HEK293 (cell line): ENCODE results near the gene AGAP3.

ENCODE experiments used
- EGR2 ChIP-seq: fragments of 450-650 bp; formaldehyde crosslinking; IDR thresholded peaks from 2 replicates; pipeline ENCODE4 v1.5.1; 2016; ENCODE audit warnings: low read depth, missing biosample characterization, missing genetic modification characterization
- GLI2 ChIP-seq: fragments of 450-650 bp; formaldehyde crosslinking; IDR thresholded peaks from 2 replicates; pipeline ENCODE4; 2017; ENCODE audit warnings: missing biosample characterization, missing genetic modification characterization, low read depth, borderline replicate concordance
- KLF1 ChIP-seq: fragments of 450-650 bp; formaldehyde crosslinking; IDR thresholded peaks from 2 replicates; pipeline ENCODE4 v1.5.1; 2016; ENCODE audit warnings: missing biosample characterization, missing genetic modification characterization
- KLF8 ChIP-seq: fragments of 450-650 bp; formaldehyde crosslinking; IDR thresholded peaks from 2 replicates; pipeline ENCODE4 v1.5.1; 2016; ENCODE audit warnings: missing biosample characterization, missing genetic modification characterization
- PRDM1 ChIP-seq: fragments of 450-650 bp; formaldehyde crosslinking; IDR thresholded peaks from 2 replicates; pipeline ENCODE4; 2016; ENCODE audit warnings: missing biosample characterization, missing genetic modification characterization
- SCRT1 ChIP-seq: fragments of 450-650 bp; formaldehyde crosslinking; IDR thresholded peaks from 2 replicates; pipeline ENCODE4 v1.5.1; 2016; ENCODE audit warnings: missing biosample characterization, missing genetic modification characterization, borderline replicate concordance
- ZBTB20 ChIP-seq: fragments of 450-650 bp; formaldehyde crosslinking; IDR thresholded peaks from 2 replicates; pipeline ENCODE4 v1.5.1; 2016; ENCODE audit warnings: missing biosample characterization, missing genetic modification characterization
- ZBTB21 ChIP-seq: fragments of 450-650 bp; formaldehyde crosslinking; IDR thresholded peaks from 2 replicates; pipeline ENCODE4 v1.5.1; 2017; ENCODE audit warnings: missing biosample characterization, missing genetic modification characterization
- ZFP69B ChIP-seq: fragments of 450-650 bp; formaldehyde crosslinking; IDR thresholded peaks from 2 replicates; pipeline ENCODE4 v1.5.1; 2016; ENCODE audit warnings: missing biosample characterization, missing genetic modification characterization
- ZIC2 ChIP-seq: fragments of 450-650 bp; formaldehyde crosslinking; IDR thresholded peaks from 2 replicates; pipeline ENCODE4 v1.5.1; 2016; ENCODE audit warnings: missing biosample characterization, missing genetic modification characterization
- ZNF138 ChIP-seq: fragments of 450-650 bp; formaldehyde crosslinking; IDR thresholded peaks from 2 replicates; pipeline ENCODE4 v1.5.1; 2016; ENCODE audit warnings: missing biosample characterization, missing genetic modification characterization, borderline replicate concordance
- ZNF202 ChIP-seq: fragments of 450-650 bp; formaldehyde crosslinking; IDR thresholded peaks from 2 replicates; pipeline ENCODE4 v1.5.1; 2016; ENCODE audit warnings: missing biosample characterization, missing genetic modification characterization, borderline replicate concordance
- ZNF248 ChIP-seq: fragments of 450-650 bp; formaldehyde crosslinking; IDR thresholded peaks from 2 replicates; pipeline ENCODE4 v1.5.1; 2017; ENCODE audit warnings: missing biosample characterization, missing genetic modification characterization
- ZNF521 ChIP-seq: fragments of 450-650 bp; formaldehyde crosslinking; IDR thresholded peaks from 2 replicates; pipeline ENCODE4 v1.5.1; 2017; ENCODE audit warnings: missing biosample characterization, mild to moderate bottlenecking, missing genetic modification characterization
- ZNF555 ChIP-seq: fragments of 450-650 bp; formaldehyde crosslinking; conservative IDR thresholded peaks from 2 replicates; pipeline ENCODE4 v1.5.1; 2017; ENCODE audit warnings: missing biosample characterization, mild to moderate bottlenecking, missing genetic modification characterization, inconsistent platforms
- ZNF670 ChIP-seq: fragments of 450-650 bp; formaldehyde crosslinking; IDR thresholded peaks from 2 replicates; pipeline ENCODE4 v1.5.1; 2016; ENCODE audit warnings: missing biosample characterization, missing genetic modification characterization, low read depth
- ZNF701 ChIP-seq: fragments of 450-650 bp; formaldehyde crosslinking; IDR thresholded peaks from 2 replicates; pipeline ENCODE4 v1.5.1; 2016; ENCODE audit warnings: missing biosample characterization, missing genetic modification characterization
- TF ChIP-seq, protein P1 (sequence below): fragments of 450-650 bp; formaldehyde crosslinking; IDR thresholded peaks from 2 replicates; pipeline ENCODE4 v1.5.1; 2016; ENCODE audit warnings: missing biosample characterization, missing genetic modification characterization
- TF ChIP-seq, protein P2 (sequence below): fragments of 450-650 bp; formaldehyde crosslinking; IDR thresholded peaks from 2 replicates; pipeline ENCODE4 v1.5.1; 2016; ENCODE audit warnings: missing biosample characterization, missing genetic modification characterization
- TF ChIP-seq, protein P3 (sequence below): fragments of 450-650 bp; formaldehyde crosslinking; IDR thresholded peaks from 2 replicates; pipeline ENCODE4 v1.5.1; 2016; ENCODE audit warnings: missing biosample characterization, missing genetic modification characterization, borderline replicate concordance
- TF ChIP-seq, protein P4 (sequence below): fragments of 450-650 bp; formaldehyde crosslinking; IDR thresholded peaks from 2 replicates; pipeline ENCODE4 v1.5.1; 2016; ENCODE audit warnings: missing biosample characterization, missing genetic modification characterization
- TF ChIP-seq, protein P5 (sequence below): fragments of 450-650 bp; formaldehyde crosslinking; IDR thresholded peaks from 2 replicates; pipeline ENCODE4 v1.5.1; 2016; ENCODE audit warnings: missing biosample characterization, missing genetic modification characterization, borderline replicate concordance

AGAP3 gene

DNA sequence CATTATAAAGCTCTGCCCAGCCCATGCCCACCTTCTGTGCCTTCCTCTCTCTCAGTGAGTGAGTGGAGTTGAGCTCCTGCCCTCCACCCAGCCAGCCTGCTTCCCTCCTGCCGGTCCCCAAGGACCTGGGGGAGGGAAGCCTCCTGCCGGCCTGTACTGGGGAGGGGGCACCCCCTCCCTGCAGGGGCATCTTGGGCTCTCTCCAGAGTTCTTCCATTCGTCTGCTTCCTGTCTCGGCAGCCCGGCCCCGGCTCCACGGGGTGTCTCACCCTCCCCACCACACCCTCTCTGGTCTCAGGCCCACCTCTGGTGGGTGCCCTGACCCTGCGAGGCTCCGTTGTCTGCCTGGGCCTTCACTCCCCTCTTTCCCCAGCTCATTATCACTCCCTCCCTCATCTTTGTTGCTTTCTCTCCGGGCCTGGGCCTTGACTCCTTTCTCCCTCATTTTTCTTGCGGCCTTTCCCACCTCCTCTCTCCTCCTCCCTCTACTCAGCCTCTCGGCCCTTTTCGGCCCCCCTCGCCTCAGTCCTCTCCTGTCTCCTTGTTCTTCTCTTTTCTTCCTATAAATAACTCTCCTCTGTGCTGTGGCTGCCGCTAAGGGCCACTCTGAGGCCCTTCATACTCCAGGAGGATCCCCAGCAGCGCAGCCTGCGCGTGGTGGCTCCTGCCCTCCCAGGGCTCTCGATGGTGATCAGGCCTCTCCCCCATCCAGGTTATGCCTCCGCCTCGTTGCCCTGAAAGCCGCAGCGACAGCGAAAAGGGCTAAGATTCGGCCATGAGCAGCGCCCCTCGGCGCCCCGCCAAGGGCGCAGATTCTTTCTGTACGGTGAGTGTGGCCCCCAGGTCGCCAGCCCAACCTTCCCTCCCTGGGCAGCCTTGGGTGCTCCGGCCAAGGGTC, 24.8 kb upstream of the AGAP3 start (continued):
- TF ChIP-seq, protein P1, sequence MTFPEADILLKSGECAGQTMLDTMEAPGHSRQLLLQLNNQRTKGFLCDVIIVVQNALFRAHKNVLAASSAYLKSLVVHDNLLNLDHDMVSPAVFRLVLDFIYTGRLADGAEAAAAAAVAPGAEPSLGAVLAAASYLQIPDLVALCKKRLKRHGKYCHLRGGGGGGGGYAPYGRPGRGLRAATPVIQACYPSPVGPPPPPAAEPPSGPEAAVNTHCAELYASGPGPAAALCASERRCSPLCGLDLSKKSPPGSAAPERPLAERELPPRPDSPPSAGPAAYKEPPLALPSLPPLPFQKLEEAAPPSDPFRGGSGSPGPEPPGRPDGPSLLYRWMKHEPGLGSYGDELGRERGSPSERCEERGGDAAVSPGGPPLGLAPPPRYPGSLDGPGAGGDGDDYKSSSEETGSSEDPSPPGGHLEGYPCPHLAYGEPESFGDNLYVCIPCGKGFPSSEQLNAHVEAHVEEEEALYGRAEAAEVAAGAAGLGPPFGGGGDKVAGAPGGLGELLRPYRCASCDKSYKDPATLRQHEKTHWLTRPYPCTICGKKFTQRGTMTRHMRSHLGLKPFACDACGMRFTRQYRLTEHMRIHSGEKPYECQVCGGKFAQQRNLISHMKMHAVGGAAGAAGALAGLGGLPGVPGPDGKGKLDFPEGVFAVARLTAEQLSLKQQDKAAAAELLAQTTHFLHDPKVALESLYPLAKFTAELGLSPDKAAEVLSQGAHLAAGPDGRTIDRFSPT: peak; percentile 72
- TF ChIP-seq EGR2 (tag by site-specific recombination) (no peak), SCRT1 (tag by site-specific recombination) (no peak), ZNF555 (tag by site-specific recombination) (no peak), ZBTB20 (tag by site-specific recombination) (no peak), GLI2 (no peak), ZNF248 (tag by site-specific recombination) (no peak), ZNF670 (tag by site-specific recombination) (no peak), KLF8 (tag by site-specific recombination) (no peak), ZBTB21 (tag by site-specific recombination) (no peak), KLF1 (no peak; the same call in 1 of the 2 replicates), ZNF701 (tag by site-specific recombination) (no peak), ZNF138 (no peak), PRDM1 (tag by site-specific recombination) (peak; percentile 81), ZFP69B (no peak), ZIC2 (peak; percentile 94), ZNF202 (no peak), ZNF521 (tag by site-specific recombination) (no peak)
- TF ChIP-seq, protein P2, sequence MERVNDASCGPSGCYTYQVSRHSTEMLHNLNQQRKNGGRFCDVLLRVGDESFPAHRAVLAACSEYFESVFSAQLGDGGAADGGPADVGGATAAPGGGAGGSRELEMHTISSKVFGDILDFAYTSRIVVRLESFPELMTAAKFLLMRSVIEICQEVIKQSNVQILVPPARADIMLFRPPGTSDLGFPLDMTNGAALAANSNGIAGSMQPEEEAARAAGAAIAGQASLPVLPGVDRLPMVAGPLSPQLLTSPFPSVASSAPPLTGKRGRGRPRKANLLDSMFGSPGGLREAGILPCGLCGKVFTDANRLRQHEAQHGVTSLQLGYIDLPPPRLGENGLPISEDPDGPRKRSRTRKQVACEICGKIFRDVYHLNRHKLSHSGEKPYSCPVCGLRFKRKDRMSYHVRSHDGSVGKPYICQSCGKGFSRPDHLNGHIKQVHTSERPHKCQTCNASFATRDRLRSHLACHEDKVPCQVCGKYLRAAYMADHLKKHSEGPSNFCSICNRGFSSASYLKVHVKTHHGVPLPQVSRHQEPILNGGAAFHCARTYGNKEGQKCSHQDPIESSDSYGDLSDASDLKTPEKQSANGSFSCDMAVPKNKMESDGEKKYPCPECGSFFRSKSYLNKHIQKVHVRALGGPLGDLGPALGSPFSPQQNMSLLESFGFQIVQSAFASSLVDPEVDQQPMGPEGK (tag by site-specific recombination): peak; percentile 52
- TF ChIP-seq, protein P3, sequence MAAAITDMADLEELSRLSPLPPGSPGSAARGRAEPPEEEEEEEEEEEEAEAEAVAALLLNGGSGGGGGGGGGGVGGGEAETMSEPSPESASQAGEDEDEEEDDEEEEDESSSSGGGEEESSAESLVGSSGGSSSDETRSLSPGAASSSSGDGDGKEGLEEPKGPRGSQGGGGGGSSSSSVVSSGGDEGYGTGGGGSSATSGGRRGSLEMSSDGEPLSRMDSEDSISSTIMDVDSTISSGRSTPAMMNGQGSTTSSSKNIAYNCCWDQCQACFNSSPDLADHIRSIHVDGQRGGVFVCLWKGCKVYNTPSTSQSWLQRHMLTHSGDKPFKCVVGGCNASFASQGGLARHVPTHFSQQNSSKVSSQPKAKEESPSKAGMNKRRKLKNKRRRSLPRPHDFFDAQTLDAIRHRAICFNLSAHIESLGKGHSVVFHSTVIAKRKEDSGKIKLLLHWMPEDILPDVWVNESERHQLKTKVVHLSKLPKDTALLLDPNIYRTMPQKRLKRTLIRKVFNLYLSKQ: no peak
- TF ChIP-seq, protein P4, sequence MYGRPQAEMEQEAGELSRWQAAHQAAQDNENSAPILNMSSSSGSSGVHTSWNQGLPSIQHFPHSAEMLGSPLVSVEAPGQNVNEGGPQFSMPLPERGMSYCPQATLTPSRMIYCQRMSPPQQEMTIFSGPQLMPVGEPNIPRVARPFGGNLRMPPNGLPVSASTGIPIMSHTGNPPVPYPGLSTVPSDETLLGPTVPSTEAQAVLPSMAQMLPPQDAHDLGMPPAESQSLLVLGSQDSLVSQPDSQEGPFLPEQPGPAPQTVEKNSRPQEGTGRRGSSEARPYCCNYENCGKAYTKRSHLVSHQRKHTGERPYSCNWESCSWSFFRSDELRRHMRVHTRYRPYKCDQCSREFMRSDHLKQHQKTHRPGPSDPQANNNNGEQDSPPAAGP: peak; percentile 85
- TF ChIP-seq, protein P5, sequence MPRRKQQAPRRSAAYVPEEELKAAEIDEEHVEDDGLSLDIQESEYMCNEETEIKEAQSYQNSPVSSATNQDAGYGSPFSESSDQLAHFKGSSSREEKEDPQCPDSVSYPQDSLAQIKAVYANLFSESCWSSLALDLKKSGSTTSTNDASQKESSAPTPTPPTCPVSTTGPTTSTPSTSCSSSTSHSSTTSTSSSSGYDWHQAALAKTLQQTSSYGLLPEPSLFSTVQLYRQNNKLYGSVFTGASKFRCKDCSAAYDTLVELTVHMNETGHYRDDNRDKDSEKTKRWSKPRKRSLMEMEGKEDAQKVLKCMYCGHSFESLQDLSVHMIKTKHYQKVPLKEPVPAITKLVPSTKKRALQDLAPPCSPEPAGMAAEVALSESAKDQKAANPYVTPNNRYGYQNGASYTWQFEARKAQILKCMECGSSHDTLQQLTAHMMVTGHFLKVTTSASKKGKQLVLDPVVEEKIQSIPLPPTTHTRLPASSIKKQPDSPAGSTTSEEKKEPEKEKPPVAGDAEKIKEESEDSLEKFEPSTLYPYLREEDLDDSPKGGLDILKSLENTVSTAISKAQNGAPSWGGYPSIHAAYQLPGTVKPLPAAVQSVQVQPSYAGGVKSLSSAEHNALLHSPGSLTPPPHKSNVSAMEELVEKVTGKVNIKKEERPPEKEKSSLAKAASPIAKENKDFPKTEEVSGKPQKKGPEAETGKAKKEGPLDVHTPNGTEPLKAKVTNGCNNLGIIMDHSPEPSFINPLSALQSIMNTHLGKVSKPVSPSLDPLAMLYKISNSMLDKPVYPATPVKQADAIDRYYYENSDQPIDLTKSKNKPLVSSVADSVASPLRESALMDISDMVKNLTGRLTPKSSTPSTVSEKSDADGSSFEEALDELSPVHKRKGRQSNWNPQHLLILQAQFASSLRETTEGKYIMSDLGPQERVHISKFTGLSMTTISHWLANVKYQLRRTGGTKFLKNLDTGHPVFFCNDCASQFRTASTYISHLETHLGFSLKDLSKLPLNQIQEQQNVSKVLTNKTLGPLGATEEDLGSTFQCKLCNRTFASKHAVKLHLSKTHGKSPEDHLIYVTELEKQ: no peak
